HG03469 (cell line): ENCODE data around the gene MAP4K2.

Experiments used
- ATAC-seq: cut with Tn5 transposase; IDR thresholded peaks from one replicate; pipeline ENCODE4 v1.9.1; 2021; ENCODE audit warnings: mild to moderate bottlenecking, moderate library complexity, moderate number of reproducible peaks; ENCODE audit not compliant: unreplicated experiment

The MAP4K2 gene

DNA sequence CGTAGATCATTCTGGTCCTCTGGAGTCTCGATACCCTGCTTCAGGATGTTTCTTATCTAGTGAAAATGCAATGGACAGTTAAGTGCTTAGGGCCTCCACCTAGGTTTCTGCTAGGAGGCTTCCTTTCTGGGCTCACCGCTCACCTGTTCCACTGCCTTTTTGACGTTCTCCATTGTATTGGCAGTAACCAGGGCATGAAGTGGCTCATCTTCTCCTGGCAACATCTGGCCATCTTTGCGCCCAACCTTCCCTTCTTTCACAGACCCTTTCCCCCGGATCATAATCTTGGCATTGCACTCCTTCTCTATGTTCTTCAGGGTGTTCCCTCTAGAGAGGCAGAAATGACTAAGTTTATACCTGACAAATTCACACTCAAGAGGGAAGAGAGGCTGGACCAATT, 33.7 kb downstream of the MAP4K2 start:
- ATAC-seq, result no peak

DNA sequence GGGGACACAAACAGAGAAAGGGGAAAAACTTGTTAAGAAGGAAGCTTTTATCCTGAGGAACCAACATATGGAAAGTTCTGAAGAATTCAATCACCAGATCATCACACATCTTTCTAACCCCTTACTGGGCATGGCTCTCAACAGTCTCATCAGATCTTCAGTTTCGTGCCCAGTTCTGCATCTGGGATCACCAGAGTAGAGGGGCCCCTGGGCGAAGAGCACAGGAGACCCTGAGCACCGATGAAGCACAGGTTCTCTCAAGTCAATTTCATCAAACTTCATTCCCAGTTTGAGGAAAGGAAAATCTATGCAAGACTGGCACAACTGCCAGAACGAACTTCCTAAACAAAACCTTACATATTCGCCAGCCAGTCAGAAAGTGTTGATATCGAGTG, 34.7 kb downstream of the MAP4K2 start:
- no peak for ATAC-seq

GRCh38 chr11:64767344-64768299, 35.4 kb downstream of the MAP4K2 start:
- ATAC-seq, result no peak

GRCh38 chr11:64766881-64767280, 36.1 kb downstream of the MAP4K2 start:
- no peak for ATAC-seq

DNA sequence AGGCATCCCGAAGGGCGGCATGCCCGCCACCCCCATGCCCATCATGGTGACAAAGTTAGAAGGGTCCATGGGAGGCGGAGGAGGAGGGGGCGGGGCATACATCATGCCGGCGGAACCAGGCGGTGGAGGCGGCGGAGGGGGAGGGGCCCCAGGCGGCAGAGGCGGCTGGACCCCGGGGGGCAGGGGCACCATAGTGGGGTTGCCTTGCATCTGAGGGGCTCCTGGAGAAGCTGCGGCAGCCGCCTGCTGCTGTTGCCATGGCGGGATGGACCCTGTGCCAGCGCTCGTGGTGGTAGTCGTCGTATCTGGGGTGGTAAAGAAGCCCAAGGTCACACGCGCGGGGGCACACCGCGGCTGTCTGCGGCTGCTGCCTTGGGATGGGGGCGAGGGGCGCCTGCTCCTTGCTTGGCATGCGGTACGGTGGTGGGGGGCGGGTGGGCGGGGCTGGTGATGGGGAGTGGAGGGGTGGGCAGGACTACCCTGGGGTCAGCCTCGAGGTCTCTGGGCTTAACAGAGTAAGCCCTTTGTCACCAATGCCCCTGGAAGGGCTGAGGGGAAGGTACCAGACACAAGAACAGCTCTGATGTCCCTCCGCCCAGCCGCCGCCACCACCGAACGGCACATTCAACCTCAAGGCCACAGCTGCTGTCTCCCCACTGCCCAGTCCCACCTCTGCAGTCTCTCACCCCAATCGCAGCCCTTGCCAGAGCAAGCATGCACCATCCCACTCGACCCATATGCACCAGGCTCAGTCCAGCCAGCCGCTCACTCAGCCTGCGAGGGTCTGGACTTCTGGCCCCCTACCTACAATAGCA, 37.0 kb downstream of the MAP4K2 start:
- ATAC-seq, result no peak

DNA sequence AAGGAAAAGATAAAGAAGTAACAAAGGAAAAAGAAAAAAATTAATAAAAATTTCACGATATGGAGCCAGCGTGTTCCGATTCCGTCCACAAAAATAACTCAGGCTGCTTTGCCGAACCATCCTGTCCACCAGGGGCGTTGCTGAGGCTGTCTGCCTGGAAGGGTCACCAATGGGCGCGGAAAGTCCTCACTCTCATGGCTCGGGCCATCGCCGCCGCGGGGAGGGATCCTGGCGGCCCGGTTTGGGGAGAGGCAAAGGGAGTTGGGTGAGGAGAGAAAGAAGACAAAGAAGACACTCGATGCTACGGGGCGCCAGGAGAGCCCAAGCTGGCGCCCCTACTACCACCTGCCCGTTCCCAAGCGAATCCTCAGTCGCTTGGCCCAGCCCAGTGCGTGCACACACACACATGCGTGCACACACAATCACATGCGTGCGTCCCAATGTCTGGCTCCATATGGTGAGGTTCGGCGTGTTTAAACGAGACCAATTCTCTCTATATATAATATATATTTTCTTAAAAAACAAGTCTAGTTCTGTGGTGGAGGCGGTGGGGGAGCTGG, 37.6 kb downstream of the MAP4K2 start:
- ATAC-seq, result no peak

- no peak for ATAC-seq
Measured at GRCh38 chr11:64764753-64765152, 38.3 kb downstream of the MAP4K2 start.

DNA sequence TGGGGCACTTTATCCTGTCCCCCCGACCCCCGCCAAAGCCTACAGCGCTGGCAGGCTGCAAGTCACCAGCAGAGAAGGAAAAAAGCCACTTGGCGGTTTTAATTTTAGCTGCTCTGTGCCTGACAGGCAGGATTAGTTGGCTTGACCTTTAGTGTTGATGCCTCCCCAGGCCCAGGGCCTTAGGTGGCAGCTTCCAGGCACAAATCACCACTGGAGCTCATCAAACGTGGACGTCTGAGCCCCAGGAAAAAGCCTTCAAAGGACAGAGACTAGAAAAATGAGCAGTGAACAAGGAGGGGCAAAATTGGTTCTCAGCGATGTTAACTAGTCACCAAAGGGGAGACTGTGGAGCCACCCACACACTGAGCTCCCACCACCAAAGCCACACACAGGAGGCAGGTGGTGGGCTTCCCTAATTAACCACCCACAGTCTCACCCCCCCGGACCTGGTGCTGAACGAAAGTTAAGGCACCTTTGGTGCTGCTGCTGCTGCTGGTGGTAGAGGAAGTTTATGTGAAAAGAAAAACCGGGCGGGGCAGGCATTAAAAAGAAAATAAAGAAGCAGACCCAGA, 38.9 kb downstream of the MAP4K2 start:
- no peak for ATAC-seq

GRCh38 chr11:64763526-64764039, 39.4 kb downstream of the MAP4K2 start:
- ATAC-seq, result no peak

GRCh38 chr11:64762674-64763525, 40.1 kb downstream of the MAP4K2 start:
- no peak for ATAC-seq

DNA sequence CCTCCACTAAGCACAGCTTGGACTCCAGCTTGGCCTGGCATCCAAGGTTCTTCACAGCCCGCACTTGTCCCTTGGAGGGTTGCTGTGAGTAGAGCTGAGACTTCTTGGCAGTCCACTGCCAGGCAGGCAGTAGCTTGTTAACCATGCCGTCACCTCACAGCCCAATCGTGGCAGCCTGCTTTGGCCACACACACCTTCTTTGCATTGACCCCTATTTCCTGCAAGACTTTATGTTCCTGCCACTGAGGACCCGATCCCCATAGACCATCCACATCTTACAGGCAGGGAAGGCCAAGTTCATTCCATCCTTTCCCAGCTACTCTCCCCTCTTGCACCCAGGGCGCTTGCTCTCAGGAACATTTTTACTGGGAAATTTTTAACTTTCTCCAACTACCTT, 40.7 kb downstream of the MAP4K2 start:
- no peak for ATAC-seq

DNA sequence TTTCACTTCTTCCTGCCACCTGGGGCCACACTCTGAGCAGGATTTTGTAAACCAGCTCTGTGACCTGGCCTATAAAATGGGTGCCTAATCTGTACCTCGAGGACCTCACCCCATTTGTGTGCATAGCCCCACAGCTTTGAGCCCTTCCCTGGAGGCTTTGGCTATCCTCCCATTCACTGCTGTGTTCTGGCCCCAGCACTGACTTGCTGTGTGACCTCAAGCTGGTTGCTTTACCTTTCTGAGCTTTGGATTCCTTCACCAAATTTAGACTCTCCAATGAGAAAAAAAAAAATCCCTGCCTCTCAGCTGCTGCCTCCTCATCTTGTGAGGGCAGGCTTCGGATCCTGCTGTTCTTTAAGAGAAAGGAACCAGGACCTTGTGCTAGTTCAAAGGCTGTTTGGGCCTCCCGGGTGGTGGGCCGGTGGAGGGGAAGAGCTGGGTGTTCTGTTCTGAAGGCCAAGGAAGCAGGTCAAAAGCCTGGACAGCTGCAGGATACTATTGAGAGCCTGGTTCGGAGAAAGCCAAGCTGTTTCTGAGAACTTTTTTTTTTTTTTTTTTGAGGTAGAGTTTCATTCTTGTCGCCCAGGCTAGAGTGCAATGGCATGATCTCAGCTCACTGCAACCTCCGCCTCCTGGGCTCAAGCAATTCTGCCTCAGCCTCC, 42.1 kb downstream of the MAP4K2 start:
- ATAC-seq, result no peak

DNA sequence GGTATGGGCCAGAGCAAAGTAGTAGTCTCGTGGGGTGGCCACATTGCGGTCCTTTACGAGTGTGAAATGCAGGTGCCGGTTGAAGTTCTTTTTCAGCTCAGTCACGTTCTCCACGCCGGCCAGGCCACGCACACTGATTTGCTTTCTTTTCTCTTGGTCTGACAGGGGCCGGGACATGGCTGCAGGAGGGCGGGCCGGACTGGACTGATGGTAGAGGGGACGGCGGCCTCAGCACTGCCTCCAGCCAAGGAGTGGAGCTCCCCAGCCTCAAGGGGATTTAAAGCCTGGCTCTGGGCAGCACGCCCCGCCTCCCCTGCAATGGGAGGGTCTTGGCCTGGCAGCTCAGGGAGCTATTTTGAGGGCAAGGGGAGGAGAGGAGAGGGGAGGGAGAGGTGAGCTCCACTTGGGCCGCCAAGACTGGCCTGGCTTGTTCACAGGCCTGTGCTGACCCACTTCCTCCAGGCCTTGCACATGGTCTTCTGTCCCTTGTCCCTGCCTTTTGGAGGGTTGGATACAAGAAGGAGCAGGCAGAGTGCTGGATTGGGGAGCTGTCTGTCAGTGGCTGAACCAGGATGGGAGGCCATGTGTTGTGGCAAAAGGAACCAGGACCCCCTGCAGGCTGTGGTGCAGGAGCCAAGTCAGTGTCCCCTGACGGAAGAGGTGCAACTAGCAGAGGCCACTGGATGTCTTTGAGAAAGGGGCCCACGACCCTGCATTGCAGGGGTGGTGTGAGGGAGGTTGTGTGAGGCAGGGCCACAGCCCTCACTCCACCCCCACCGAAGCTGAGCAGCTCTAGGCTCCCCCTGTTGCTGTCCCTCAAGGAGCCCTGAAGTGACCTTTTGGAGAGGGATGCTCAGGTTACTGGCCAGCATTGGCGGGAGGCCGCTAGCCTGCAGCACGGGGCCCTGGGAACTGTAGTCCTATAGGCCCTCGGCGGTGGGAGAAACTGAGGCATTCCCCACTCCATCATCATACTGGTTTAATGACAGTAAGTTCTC, 43.0 kb downstream of the MAP4K2 start, which contains the start of gene PYGM:
TSS of gene PYGM (minus strand) at position 253 of the 998 bp plus-strand sequence. CDS start at position 177, 76 bp downstream.
- no peak for ATAC-seq

DNA sequence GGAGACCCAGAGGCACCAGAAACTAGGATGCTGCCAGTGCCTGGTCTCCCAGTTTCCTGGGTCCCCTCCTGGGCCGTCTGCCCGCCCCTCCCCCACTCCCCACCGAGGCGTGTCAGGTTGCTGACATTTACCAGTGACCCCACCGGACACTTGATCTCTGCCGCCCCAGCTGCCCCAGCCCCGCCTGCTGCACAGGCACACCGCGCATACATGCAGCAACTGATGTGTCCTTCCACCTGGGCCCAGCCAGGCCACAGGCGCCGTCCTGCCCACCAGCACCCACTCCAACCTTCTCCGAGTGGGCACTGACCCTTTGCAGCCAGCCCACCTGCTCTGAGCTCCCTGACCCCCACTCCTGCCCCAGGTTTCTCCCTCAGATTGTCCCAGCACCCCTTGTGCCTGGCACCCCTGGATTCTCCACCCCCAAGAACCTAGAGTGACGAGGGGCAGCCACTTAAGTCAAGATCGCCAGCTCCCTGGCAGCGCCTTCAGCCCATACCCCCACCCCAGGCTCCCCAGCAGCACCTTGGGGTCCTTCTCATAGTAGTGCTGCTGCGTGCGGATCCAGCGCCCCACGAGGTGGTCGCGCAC, 43.8 kb downstream of the MAP4K2 start:
- no peak for ATAC-seq

- no peak for ATAC-seq
Measured at GRCh38 chr11:64758330-64759079, 44.5 kb downstream of the MAP4K2 start.

GRCh38 chr11:64757549-64758329, 45.3 kb downstream of the MAP4K2 start:
- ATAC-seq, result no peak
